ENCODE data around the gene TADA1. TPM values are rescaled to one million over a fixed set of nuclear protein-coding genes. Genes with fewer than 3 reads are reported as not detected.

TADA1 gene
- total RNA-seq, 1 experiment from 2014 or later, result 13.9 TPM

- POLR2A ChIA-PET, result no interaction called here
- Histone ChIP-seq H3K27me3 (replicated peaks; ENCODE audit: control insufficient read depth, insufficient read depth, low read length) (no peaks in the 10 kb centered on the region), H3K9me3 (peaks cover 5% of the 10 kb centered on the region), H3K36me3 (ENCODE audit: control insufficient read depth, insufficient read depth, low read length) (no peaks in the 10 kb centered on the region), H3K4me1 (no peaks in the 10 kb centered on the region), H3K4me3 (ENCODE audit: low read depth, low read length) (no peak overlapping the region)
- no peak for TF ChIP-seq CTCF (IDR thresholded peaks at IDR 0.05; ENCODE audit: insufficient read depth in 1 of 2, low read depth in 1 of 2, low read length in 1 of 2, severe bottlenecking in 1 of 2, unreplicated experiment in 1 of 2)
- no peak for DNase-seq
- Mint-ChIP-seq H3K4me1 (ENCODE audit: low read depth, unreplicated experiment) (no peaks in the 10 kb centered on the region), H3K9me3 (ENCODE audit: unreplicated experiment) (peaks cover 11% of the 10 kb centered on the region), H3K27ac (ENCODE audit: unreplicated experiment) (no peak overlapping the region), H3K36me3 (ENCODE audit: insufficient read depth, unreplicated experiment) (no peaks in the 10 kb centered on the region), H3K27me3 (ENCODE audit: insufficient read depth, unreplicated experiment) (peaks cover 7% of the 10 kb centered on the region), H3K4me3 (ENCODE audit: unreplicated experiment) (no peak overlapping the region)
- CTCF ChIA-PET, result no interaction called here
- intact Hi-C loops (cut with micrococcal nuclease; ENCODE audit: unreplicated experiment), result loop anchor here (2.0 kb wide), 2 partner anchors 63 to 309 kb away; partner anchors contain the start of genes ILDR2 and POU2F1
- BruUV-seq (replicated peaks), result no TSS peak
Measured at GRCh38 chr1:166911624-166912023, 35.6 kb upstream of the TADA1 start.

GRCh38 chr1:166910396-166910994 lies 34.4 kb upstream of the TADA1 start:
- peaks cover 11% of the 10 kb centered on the region for H3K9me3 Mint-ChIP-seq (ENCODE audit: unreplicated experiment)
- H3K4me3 ChIP-seq (ENCODE audit: low read depth, low read length), result no peak overlapping the region

GRCh38 chr1:166908942-166909341 lies 32.9 kb upstream of the TADA1 start:
- H3K4me1 Mint-ChIP-seq (ENCODE audit: low read depth, unreplicated experiment), result no peaks in the 10 kb centered on the region
- H3K27me3 Mint-ChIP-seq (ENCODE audit: insufficient read depth, unreplicated experiment), result peaks cover 12% of the 10 kb centered on the region

More at GRCh38 chr1:166910396-166910994, 34.4 kb upstream of the TADA1 start:
- Histone ChIP-seq H3K9me3 (peaks cover 5% of the 10 kb centered on the region), H3K4me1 (no peaks in the 10 kb centered on the region), H3K36me3 (ENCODE audit: control insufficient read depth, insufficient read depth, low read length) (no peaks in the 10 kb centered on the region), H3K27me3 (replicated peaks; ENCODE audit: control insufficient read depth, insufficient read depth, low read length) (no peaks in the 10 kb centered on the region)
- TF ChIP-seq CTCF (IDR thresholded peaks at IDR 0.05; ENCODE audit: insufficient read depth in 1 of 2, low read depth in 1 of 2, low read length in 1 of 2, severe bottlenecking in 1 of 2, unreplicated experiment in 1 of 2), result peak; percentile 80 to 85
- Mint-ChIP-seq H3K27me3 (ENCODE audit: insufficient read depth, unreplicated experiment) (peaks cover 10% of the 10 kb centered on the region), H3K36me3 (ENCODE audit: insufficient read depth, unreplicated experiment) (no peaks in the 10 kb centered on the region), H3K4me1 (ENCODE audit: low read depth, unreplicated experiment) (no peaks in the 10 kb centered on the region), H3K27ac (ENCODE audit: unreplicated experiment) (no peak overlapping the region), H3K4me3 (ENCODE audit: unreplicated experiment) (no peak overlapping the region)
- POLR2A ChIA-PET, result no interaction called here
- CTCF ChIA-PET, result interaction anchor here (0.6 to 3.0 kb wide), 24 partner anchors 8 to 986 kb away, joined by 3 to 186 read pairs (median 4); partner anchors contain the start of genes POGK, POU2F1 and TADA1
- DNase-seq, result peak; percentile 77 to 79
- intact Hi-C loops (cut with micrococcal nuclease; ENCODE audit: unreplicated experiment), result loop anchor here (1.0 to 2.0 kb wide), 3 partner anchors 64 to 310 kb away; partner anchors contain the start of genes ILDR2 and POU2F1
- no TSS peak for BruUV-seq (replicated peaks)

More at GRCh38 chr1:166908942-166909341, 32.9 kb upstream of the TADA1 start:
- no peaks in the 10 kb centered on the region for H3K27me3 ChIP-seq (replicated peaks; ENCODE audit: control insufficient read depth, insufficient read depth, low read length)
- Mint-ChIP-seq H3K36me3 (ENCODE audit: insufficient read depth, unreplicated experiment) (no peaks in the 10 kb centered on the region), H3K9me3 (ENCODE audit: unreplicated experiment) (peaks cover 11% of the 10 kb centered on the region), H3K27ac (ENCODE audit: unreplicated experiment) (no peak overlapping the region), H3K4me3 (ENCODE audit: unreplicated experiment) (no peak overlapping the region)
- no peaks in the 10 kb centered on the region for H3K4me1 ChIP-seq
- H3K9me3 ChIP-seq, result peaks cover 5% of the 10 kb centered on the region
- no peaks in the 10 kb centered on the region for H3K36me3 ChIP-seq (ENCODE audit: control insufficient read depth, insufficient read depth, low read length)
- no TSS peak for BruUV-seq (replicated peaks)
- no peak for DNase-seq
- ChIA-PET CTCF (interaction anchor here (0.6 to 3.0 kb wide), 5 partner anchors 33 to 645 kb away, joined by 3 to 186 read pairs (median 3); partner anchors contain the start of genes CREG1 and TADA1), POLR2A (interaction anchor here (1.1 kb wide), 1 partner anchor 70 kb away, joined by 3 read pairs; no protein-coding TSS in a partner anchor)
- no peak overlapping the region for H3K4me3 ChIP-seq (ENCODE audit: low read depth, low read length)
- TF ChIP-seq CTCF (IDR thresholded peaks at IDR 0.05; ENCODE audit: insufficient read depth in 1 of 2, low read depth in 1 of 2, low read length in 1 of 2, severe bottlenecking in 1 of 2, unreplicated experiment in 1 of 2), result no peak
- intact Hi-C loops (cut with micrococcal nuclease; ENCODE audit: unreplicated experiment), result no loop called here
